HepG2 (cell line): ENCODE data around the gene PDCD1LG2. TPM values are rescaled to one million over a fixed set of nuclear protein-coding genes. Genes with fewer than 3 reads are reported as not detected.

ENCODE experiments used
- ATAC-seq: fragments of 200-7000 bp; cut with Tn5 transposase; 3 replicates; pipeline ENCODE4 v1.9.1; 2020; ENCODE audit warnings: mild to moderate bottlenecking, moderate library complexity
- BruUV-seq: library from RNA; stranded (reverse); fragments of 400-500 nt; replicated peaks from 2 replicates; lab custom pipeline; 2021; lab: Mats Ljungman, UMichigan
- CTCF ChIA-PET: fragments of 300-600 bp; formaldehyde crosslinking; extraction: SDS; loops from one replicate; lab custom pipeline; 2021; ENCODE audit warnings: low total read pairs, inconsistent platforms, low intra/inter-chr PET ratio; lab: Yijun Ruan, JAX
- POLR2A ChIA-PET: fragments of 350-600 bp; sonication (Branson Sonifier 250); formaldehyde crosslinking; loops from one replicate; lab custom pipeline; 2020; ENCODE audit warnings: antibody characterized with exemption, inconsistent platforms; lab: Yijun Ruan, JAX
- DNase-seq: peaks from one replicate; pipeline ENCODE4 v3.0.0-alpha.2; 2015; ENCODE audit warnings: low spot score
- FAIRE-seq: peaks from 3 replicates; lab custom pipeline; 2011; peaks lifted over from hg19 to GRCh38; lab: Jason Lieb, UNC
- H2AFZ ChIP-seq: one replicate; pipeline ENCODE4 v1.6.1; 2011; ENCODE audit warnings: low read length, inconsistent platforms
- H3K27ac ChIP-seq: fragments of 300-600 bp; 3 replicates; pipeline ENCODE4 v1.8.0; 2011; ENCODE audit warnings: mixed run types, mild to moderate bottlenecking, mixed read lengths, low read length, inconsistent platforms; ENCODE audit not compliant: insufficient read depth; ENCODE audit errors: extremely low read length
- H3K27me3 ChIP-seq, 2 experiments: fragments of 200-600 bp in 1 of 2; 2 replicates in 1 of 2; 3 replicates in 1 of 2; pipeline versions ENCODE4 v1.6.0 to v1.8.0; 2011; ENCODE audit warnings: low read length in 2 of 2, mild to moderate bottlenecking in 2 of 2, moderate library complexity in 2 of 2, inconsistent platforms in 1 of 2; ENCODE audit not compliant: insufficient read depth in 2 of 2, control insufficient read depth in 1 of 2
- H3K36me3 ChIP-seq, 2 experiments: fragments of 200-600 bp in 1 of 2; replicated peaks in 1 of 2; 2 replicates in 1 of 2; 3 replicates in 1 of 2; pipeline versions ENCODE4 v1.5.1 to v1.8.0; 2011; ENCODE audit warnings: low read length in 2 of 2, inconsistent platforms in 1 of 2; ENCODE audit not compliant: insufficient read depth in 2 of 2, control insufficient read depth in 1 of 2
- H3K4me1 ChIP-seq: 2 replicates; pipeline ENCODE4 v1.5.1; 2012; ENCODE audit warnings: low read length, inconsistent platforms; ENCODE audit not compliant: insufficient read depth
- H3K4me2 ChIP-seq: 2 replicates; pipeline ENCODE4 v1.6.0; 2011; ENCODE audit warnings: low read depth, low read length, inconsistent platforms
- H3K4me3 ChIP-seq, 3 experiments: fragments of 200-600 bp in 1 of 3; sonication (generic), shearing (Covaris generic) in 1 of 3; replicated peaks in 1 of 3; 2 replicates each; pipeline ENCODE4 v1.5.1; 2011 to 2016; ENCODE audit warnings: low read length in 3 of 3, inconsistent platforms in 2 of 3, low read depth in 2 of 3, mild to moderate bottlenecking in 2 of 3, control low read depth in 1 of 3, mixed read lengths in 1 of 3; ENCODE audit not compliant: insufficient read depth in 1 of 3
- H3K79me2 ChIP-seq: one replicate; pipeline ENCODE4 v1.6.1; 2011; ENCODE audit warnings: low read length, inconsistent platforms; ENCODE audit not compliant: insufficient read depth
- H3K9ac ChIP-seq: 2 replicates; pipeline ENCODE4 v1.6.0; 2011; ENCODE audit warnings: mild to moderate bottlenecking, low read depth, low read length, inconsistent platforms; ENCODE audit not compliant: insufficient read depth
- H3K9me3 ChIP-seq: 2 replicates; pipeline ENCODE4 v1.5.1; 2012; ENCODE audit warnings: mild to moderate bottlenecking, low read length
- H4K20me1 ChIP-seq: 2 replicates; pipeline ENCODE4 v1.6.0; 2011; ENCODE audit warnings: inconsistent platforms, mild to moderate bottlenecking, low read length, moderate library complexity; ENCODE audit not compliant: insufficient read depth
- CC2D1A ChIP-seq: sonication (generic); formaldehyde crosslinking; IDR thresholded peaks from 2 replicates; pipeline ENCODE4 v1.8.1; 2023; ENCODE audit warnings: mild to moderate bottlenecking, missing genetic modification reagents
- JUN ChIP-seq: sonication (generic); formaldehyde crosslinking; IDR thresholded peaks from 2 replicates; pipeline ENCODE4 v1.4.0; 2020; ENCODE audit warnings: mild to moderate bottlenecking, missing genetic modification reagents
- KLF11 ChIP-seq: IDR thresholded peaks from 2 replicates; pipeline ENCODE4 v1.6.1; 2016; ENCODE audit warnings: missing compliant biosample characterization
- NR1H2 ChIP-seq: sonication (generic); formaldehyde crosslinking; IDR thresholded peaks from 2 replicates; pipeline ENCODE4 v1.8.1; 2022; ENCODE audit warnings: low read depth, missing genetic modification reagents, borderline replicate concordance
- SATB2 ChIP-seq: sonication (generic); formaldehyde crosslinking; IDR thresholded peaks from 2 replicates; pipeline ENCODE4 v1.5.0; 2020; ENCODE audit warnings: missing genetic modification reagents
- U2AF2 ChIP-seq: fragments of 200-400 bp; formaldehyde crosslinking; IDR thresholded peaks from 2 replicates; pipeline ENCODE4 v1.6.1; 2017; ENCODE audit warnings: low read depth, mild to moderate bottlenecking, low read length
- ZNF570 ChIP-seq: sonication (generic); formaldehyde crosslinking; IDR thresholded peaks from 2 replicates; pipeline ENCODE4 v1.4.0; 2020; ENCODE audit warnings: mild to moderate bottlenecking, missing genetic modification reagents, borderline replicate concordance
- ZNF577 ChIP-seq: sonication (generic); formaldehyde crosslinking; IDR thresholded peaks from 2 replicates; pipeline ENCODE4 v1.4.0; 2020; ENCODE audit warnings: mild to moderate bottlenecking, low read depth, missing genetic modification reagents, borderline replicate concordance
- ZNF747 ChIP-seq: sonication (generic); formaldehyde crosslinking; IDR thresholded peaks from 2 replicates; pipeline ENCODE4 v1.8.1; 2023; ENCODE audit warnings: missing genetic modification reagents, mild to moderate bottlenecking, borderline replicate concordance
- ZNF790 ChIP-seq: sonication (generic); formaldehyde crosslinking; IDR thresholded peaks from 2 replicates; pipeline ENCODE4 v1.8.0; 2022; ENCODE audit warnings: missing genetic modification reagents, mild to moderate bottlenecking, borderline replicate concordance
- WGBS: methylation state at CpG from one replicate; pipeline ENCODE4 v1.1.6; 2017; ENCODE audit warnings: low lambda C conversion rate; 5-methylcytosine and 5-hydroxymethylcytosine counted together
- in situ Hi-C: cut with HindIII; loops from 2 replicates; pipeline ENCODE4 v1.10.0; 2017; ENCODE audit warnings: low pct_unique_long_range_greater_than_20kb; ENCODE audit not compliant: extremely low pct_ligation_motif_present
- intact Hi-C: fragments of 100-400 bp; cut with micrococcal nuclease; formaldehyde crosslinking; loops from one replicate; pipeline ENCODE4 v1.10.0; 2022; ENCODE audit not compliant: unreplicated experiment
- polyA plus RNA-seq, 8 experiments: library from polyadenylated mRNA; depleted of rRNA in 3 of 8; stranded (reverse) in 7 of 8; unstranded in 1 of 8; fragments of >200 nt; fragmentation: Illumina TruSeq in 4 of 8; extraction: Trizol in 4 of 8; gene quantifications; 2 replicates each; pipeline versions ENCODE4 v1.2.1 to v1.2.3, GENCODE V29; 2011 to 2016; ENCODE audit warnings: low read depth in 4 of 8, missing spikeins in 1 of 8, mixed read lengths in 1 of 8; ENCODE audit not compliant: insufficient read depth in 1 of 8
- total RNA-seq, 5 experiments: library from RNA; depleted of rRNA; stranded (reverse); fragments of >200 nt; fragmentation: Illumina TruSeq; extraction: Trizol; gene quantifications; 2 replicates each; pipeline ENCODE4 v1.2.3, GENCODE V29; 2016; ENCODE audit warnings: low read depth in 1 of 5
- TF ChIP-seq, protein P1 (sequence below): sonication (generic); formaldehyde crosslinking; IDR thresholded peaks from 2 replicates; pipeline ENCODE4 v1.5.0; 2020; ENCODE audit warnings: missing genetic modification reagents, mild to moderate bottlenecking, borderline replicate concordance
- TF ChIP-seq, protein P2 (sequence below): sonication (generic); formaldehyde crosslinking; IDR thresholded peaks from 2 replicates; pipeline ENCODE4 v1.4.0; 2020; ENCODE audit warnings: missing genetic modification reagents
- TF ChIP-seq, protein P3 (sequence below): IDR thresholded peaks from 2 replicates; pipeline ENCODE4 v1.6.1; 2016; ENCODE audit warnings: low read depth, missing genetic modification reagents, missing compliant biosample characterization

Gene PDCD1LG2
- total and polyA plus RNA-seq, 2 of the 13 experiments (the other 11 are each of a cell fraction or from before 2014, with no cell fraction given): not detected

DNA sequence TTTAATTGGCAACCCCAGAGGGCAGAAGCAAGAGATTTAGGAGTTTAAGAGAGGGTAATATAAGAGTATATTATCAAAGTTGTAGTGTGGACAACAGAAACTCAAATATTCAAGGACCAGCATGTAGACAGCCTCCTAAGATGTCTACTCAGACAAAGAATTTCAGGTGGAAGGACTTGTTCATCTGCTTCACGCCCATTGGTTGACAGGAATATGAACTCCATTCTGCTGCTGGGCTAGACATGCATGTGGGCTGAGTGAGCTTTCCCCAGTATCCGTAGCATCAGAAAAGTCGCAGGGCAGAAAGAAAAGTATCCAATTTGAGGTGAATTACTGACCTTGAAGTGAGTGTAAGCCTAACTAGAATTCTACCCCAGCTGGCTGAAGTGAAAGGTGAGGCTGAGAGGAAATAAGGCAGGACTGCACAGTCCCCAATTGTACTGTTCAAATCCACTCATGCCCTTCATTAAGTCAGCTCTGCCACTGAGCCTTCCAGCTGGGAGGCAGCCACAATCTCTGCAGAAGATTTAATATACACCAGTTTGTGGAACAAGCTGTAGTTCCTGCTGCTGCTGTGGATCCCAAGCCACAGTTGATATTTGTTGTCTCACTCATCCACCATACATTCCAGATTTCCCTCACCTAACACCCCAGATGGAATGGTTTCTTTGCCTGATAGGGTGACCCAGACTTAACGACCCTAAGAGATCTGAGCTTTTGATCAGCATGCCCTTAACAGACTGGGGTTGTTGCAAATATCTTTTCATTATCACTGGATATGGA lies 41.2 kb downstream of the PDCD1LG2 start (continued):
- TF ChIP-seq ZNF747 (CRISPR knock-in tag): no peak
- TF ChIP-seq, protein P1, sequence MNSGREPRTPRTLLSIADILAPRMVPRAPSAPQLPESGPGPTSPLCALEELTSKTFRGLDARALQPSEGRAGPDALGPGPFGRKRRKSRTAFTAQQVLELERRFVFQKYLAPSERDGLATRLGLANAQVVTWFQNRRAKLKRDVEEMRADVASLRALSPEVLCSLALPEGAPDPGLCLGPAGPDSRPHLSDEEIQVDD (CRISPR knock-in tag): no peak
- TF ChIP-seq ZNF577 (CRISPR knock-in tag): no peak

DNA sequence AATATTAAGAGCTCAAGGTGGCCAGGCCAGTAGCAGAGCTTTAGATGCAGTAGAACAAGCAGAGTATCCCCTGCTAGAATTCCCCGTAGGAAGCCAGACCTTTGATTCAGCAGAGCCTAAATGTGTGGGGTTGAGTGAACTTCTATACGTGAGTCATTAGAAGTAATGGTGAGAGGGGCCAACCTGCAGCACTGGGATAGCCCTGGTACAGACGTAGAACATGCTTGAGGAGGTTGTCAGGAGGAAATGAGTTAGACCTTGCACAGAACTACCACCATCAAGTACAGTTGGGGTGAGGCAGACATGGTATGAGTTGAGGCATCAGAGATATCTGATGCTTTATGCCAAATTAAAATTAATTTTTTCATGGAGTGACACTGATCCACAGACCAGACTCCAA lies 42.0 kb downstream of the PDCD1LG2 start:
- no peaks in the 10 kb centered on the region for H3K79me2 ChIP-seq
- FAIRE-seq: no peak
- no peaks in the 10 kb centered on the region for H4K20me1 ChIP-seq
- BruUV-seq: no TSS peak
- H2AFZ ChIP-seq: no peak overlapping the region
- ChIA-PET CTCF (no interaction called here), POLR2A (no interaction called here)
- no peak overlapping the region for H3K9ac ChIP-seq
- in situ Hi-C loops: no loop called here
- no peaks in the 10 kb centered on the region for H3K36me3 ChIP-seq
- no peak overlapping the region for H3K4me2 ChIP-seq
- intact Hi-C loops: no loop called here
- H3K27me3 ChIP-seq: no peaks in the 10 kb centered on the region; a peak in 1 of 5 replicates
- no peaks in the 10 kb centered on the region for H3K4me1 ChIP-seq
- no peak overlapping the region for H3K4me3 ChIP-seq
- ATAC-seq: no peak
- no peak overlapping the region for H3K27ac ChIP-seq
- WGBS: 2% methylated on average over 3 of the region's 3 CpGs
- H3K9me3 ChIP-seq: no peaks in the 10 kb centered on the region
- no peak for DNase-seq
- TF ChIP-seq, protein P2, sequence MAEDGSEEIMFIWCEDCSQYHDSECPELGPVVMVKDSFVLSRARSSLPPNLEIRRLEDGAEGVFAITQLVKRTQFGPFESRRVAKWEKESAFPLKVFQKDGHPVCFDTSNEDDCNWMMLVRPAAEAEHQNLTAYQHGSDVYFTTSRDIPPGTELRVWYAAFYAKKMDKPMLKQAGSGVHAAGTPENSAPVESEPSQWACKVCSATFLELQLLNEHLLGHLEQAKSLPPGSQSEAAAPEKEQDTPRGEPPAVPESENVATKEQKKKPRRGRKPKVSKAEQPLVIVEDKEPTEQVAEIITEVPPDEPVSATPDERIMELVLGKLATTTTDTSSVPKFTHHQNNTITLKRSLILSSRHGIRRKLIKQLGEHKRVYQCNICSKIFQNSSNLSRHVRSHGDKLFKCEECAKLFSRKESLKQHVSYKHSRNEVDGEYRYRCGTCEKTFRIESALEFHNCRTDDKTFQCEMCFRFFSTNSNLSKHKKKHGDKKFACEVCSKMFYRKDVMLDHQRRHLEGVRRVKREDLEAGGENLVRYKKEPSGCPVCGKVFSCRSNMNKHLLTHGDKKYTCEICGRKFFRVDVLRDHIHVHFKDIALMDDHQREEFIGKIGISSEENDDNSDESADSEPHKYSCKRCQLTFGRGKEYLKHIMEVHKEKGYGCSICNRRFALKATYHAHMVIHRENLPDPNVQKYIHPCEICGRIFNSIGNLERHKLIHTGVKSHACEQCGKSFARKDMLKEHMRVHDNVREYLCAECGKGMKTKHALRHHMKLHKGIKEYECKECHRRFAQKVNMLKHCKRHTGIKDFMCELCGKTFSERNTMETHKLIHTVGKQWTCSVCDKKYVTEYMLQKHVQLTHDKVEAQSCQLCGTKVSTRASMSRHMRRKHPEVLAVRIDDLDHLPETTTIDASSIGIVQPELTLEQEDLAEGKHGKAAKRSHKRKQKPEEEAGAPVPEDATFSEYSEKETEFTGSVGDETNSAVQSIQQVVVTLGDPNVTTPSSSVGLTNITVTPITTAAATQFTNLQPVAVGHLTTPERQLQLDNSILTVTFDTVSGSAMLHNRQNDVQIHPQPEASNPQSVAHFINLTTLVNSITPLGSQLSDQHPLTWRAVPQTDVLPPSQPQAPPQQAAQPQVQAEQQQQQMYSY (CRISPR knock-in tag): no peak
- TF ChIP-seq, protein P3, sequence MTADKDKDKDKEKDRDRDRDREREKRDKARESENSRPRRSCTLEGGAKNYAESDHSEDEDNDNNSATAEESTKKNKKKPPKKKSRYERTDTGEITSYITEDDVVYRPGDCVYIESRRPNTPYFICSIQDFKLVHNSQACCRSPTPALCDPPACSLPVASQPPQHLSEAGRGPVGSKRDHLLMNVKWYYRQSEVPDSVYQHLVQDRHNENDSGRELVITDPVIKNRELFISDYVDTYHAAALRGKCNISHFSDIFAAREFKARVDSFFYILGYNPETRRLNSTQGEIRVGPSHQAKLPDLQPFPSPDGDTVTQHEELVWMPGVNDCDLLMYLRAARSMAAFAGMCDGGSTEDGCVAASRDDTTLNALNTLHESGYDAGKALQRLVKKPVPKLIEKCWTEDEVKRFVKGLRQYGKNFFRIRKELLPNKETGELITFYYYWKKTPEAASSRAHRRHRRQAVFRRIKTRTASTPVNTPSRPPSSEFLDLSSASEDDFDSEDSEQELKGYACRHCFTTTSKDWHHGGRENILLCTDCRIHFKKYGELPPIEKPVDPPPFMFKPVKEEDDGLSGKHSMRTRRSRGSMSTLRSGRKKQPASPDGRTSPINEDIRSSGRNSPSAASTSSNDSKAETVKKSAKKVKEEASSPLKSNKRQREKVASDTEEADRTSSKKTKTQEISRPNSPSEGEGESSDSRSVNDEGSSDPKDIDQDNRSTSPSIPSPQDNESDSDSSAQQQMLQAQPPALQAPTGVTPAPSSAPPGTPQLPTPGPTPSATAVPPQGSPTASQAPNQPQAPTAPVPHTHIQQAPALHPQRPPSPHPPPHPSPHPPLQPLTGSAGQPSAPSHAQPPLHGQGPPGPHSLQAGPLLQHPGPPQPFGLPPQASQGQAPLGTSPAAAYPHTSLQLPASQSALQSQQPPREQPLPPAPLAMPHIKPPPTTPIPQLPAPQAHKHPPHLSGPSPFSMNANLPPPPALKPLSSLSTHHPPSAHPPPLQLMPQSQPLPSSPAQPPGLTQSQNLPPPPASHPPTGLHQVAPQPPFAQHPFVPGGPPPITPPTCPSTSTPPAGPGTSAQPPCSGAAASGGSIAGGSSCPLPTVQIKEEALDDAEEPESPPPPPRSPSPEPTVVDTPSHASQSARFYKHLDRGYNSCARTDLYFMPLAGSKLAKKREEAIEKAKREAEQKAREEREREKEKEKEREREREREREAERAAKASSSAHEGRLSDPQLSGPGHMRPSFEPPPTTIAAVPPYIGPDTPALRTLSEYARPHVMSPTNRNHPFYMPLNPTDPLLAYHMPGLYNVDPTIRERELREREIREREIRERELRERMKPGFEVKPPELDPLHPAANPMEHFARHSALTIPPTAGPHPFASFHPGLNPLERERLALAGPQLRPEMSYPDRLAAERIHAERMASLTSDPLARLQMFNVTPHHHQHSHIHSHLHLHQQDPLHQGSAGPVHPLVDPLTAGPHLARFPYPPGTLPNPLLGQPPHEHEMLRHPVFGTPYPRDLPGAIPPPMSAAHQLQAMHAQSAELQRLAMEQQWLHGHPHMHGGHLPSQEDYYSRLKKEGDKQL: no peak
- no peak for TF ChIP-seq KLF11 (CRISPR knock-in tag)
- no peak for TF ChIP-seq ZNF570 (CRISPR knock-in tag)
- no peak for TF ChIP-seq ZNF790 (CRISPR knock-in tag)
- TF ChIP-seq CC2D1A: no peak
- no peak for TF ChIP-seq SATB2 (CRISPR knock-in tag)
- no peak for TF ChIP-seq JUN (CRISPR knock-in tag)
- no peak for TF ChIP-seq U2AF2
- TF ChIP-seq NR1H2: no peak
